ENCODE results near the gene RABGEF1.

GRCh38 chr7:66815951-66816350, 75.4 kb downstream of the RABGEF1 start:
- TF ChIP-seq CTCF (IDR thresholded peaks at IDR 0.05; ENCODE audit: low read depth, low read length), result no peak
- TF ChIP-seq EZH2phosphoT487 (IDR thresholded peaks at IDR 0.05; ENCODE audit: low read depth), result no peak
